ENCODE measurements around the gene KIF13A. TPM values are rescaled to one million over a fixed set of nuclear protein-coding genes. Genes with fewer than 3 reads are reported as not detected.
"Not testable (repeated sequence)": the region's sequence is repeated elsewhere in the genome, so short reads cannot be mapped to it uniquely, and the experiment has no call there.

KIF13A gene
- total RNA-seq, 3 donors from 2014 or later: 45.6 to 85.9 (median 46.9) TPM

GRCh38 chr6:17846762-17847161, 140.7 kb downstream of the KIF13A start:
- intact Hi-C loops (cut with DNase I, micrococcal nuclease): no loop called here
- H3K36me3 ChIP-seq (ENCODE audit: low read depth): no peaks in the 10 kb centered on the region
- no peaks in the 10 kb centered on the region for H3K4me1 ChIP-seq (ENCODE audit: low read depth)
- no peak for TF ChIP-seq CTCF (IDR thresholded peaks at IDR 0.05)
- no peak overlapping the region for H3K4me3 ChIP-seq
- no peaks in the 10 kb centered on the region for H3K9me3 ChIP-seq
- DNase-seq (no peak), ATAC-seq (no peak)

GRCh38 chr6:17845598-17845997, 141.8 kb downstream of the KIF13A start:
- TF ChIP-seq CTCF (IDR thresholded peaks at IDR 0.05): no peak
- H3K4me1 ChIP-seq (ENCODE audit: low read depth): no peaks in the 10 kb centered on the region
- DNase-seq (peak in 1 of 3 donors; percentile 16), ATAC-seq (no peak)
- H3K9me3 ChIP-seq: no peaks in the 10 kb centered on the region
- no peak overlapping the region for H3K4me3 ChIP-seq
- intact Hi-C loops (cut with DNase I, micrococcal nuclease): no loop called here
- no peaks in the 10 kb centered on the region for H3K36me3 ChIP-seq (ENCODE audit: low read depth)

GRCh38 chr6:17844967-17845366, 142.5 kb downstream of the KIF13A start:
- ATAC-seq; H3K4me1 ChIP-seq (ENCODE audit: low read depth); DNase-seq; H3K36me3 ChIP-seq (ENCODE audit: low read depth); H3K4me3 ChIP-seq; intact Hi-C loops (cut with DNase I, micrococcal nuclease); H3K9me3 ChIP-seq: not testable (repeated sequence)

GRCh38 chr6:17842934-17843821, 144.3 kb downstream of the KIF13A start:
- TF ChIP-seq CTCF (IDR thresholded peaks at IDR 0.05): no peak
- intact Hi-C loops (cut with DNase I, micrococcal nuclease): no loop called here
- Histone ChIP-seq H3K36me3 (ENCODE audit: low read depth) (no peaks in the 10 kb centered on the region), H3K9me3 (no peaks in the 10 kb centered on the region), H3K4me1 (ENCODE audit: low read depth) (no peaks in the 10 kb centered on the region), H3K4me3 (no peak overlapping the region)
- DNase-seq (peak in 1 of 3 donors; percentile 37), ATAC-seq (peak; percentile 87)

GRCh38 chr6:17842014-17842776, 145.2 kb downstream of the KIF13A start:
- no peaks in the 10 kb centered on the region for H3K4me1 ChIP-seq (ENCODE audit: low read depth)
- ATAC-seq (no peak), DNase-seq (no peak)
- intact Hi-C loops (cut with DNase I, micrococcal nuclease): no loop called here
- no peaks in the 10 kb centered on the region for H3K36me3 ChIP-seq (ENCODE audit: low read depth)
- H3K4me3 ChIP-seq: no peak overlapping the region
- H3K9me3 ChIP-seq: no peaks in the 10 kb centered on the region
- no peak for TF ChIP-seq CTCF (IDR thresholded peaks at IDR 0.05)
